WTC11 (cell line): ENCODE measurements around the gene ROR2. TPM values are rescaled to one million over a fixed set of nuclear protein-coding genes. Genes with fewer than 3 reads are reported as not detected.

Experiments
- ATAC-seq: fragments of 200-7000 bp; cut with Tn5 transposase; 2 replicates; pipeline ENCODE4 v1.10.0; 2021; ENCODE audit warnings: mild to moderate bottlenecking, moderate library complexity
- CTCF ChIA-PET: fragments of 300-600 bp; sonication (Branson Sonifier 250); formaldehyde crosslinking; loops from one replicate; lab custom pipeline; 2021; ENCODE audit warnings: antibody characterized with exemption; lab: Charles Lee
- POLR2A ChIA-PET: fragments of 350-600 bp; sonication (Branson Sonifier 250); formaldehyde crosslinking; loops from one replicate; lab custom pipeline; 2021; ENCODE audit warnings: antibody characterized with exemption; lab: Charles Lee
- DNase-seq: peaks from one replicate; pipeline ENCODE4 v3.0.0; 2021; ENCODE audit warnings: low spot score
- H3K27ac Mint-ChIP-seq: 2 replicates; pipeline ENCODE4 v1.8.0; 2021; ENCODE audit warnings: mixed read lengths
- H3K27me3 Mint-ChIP-seq: 2 replicates; pipeline ENCODE4 v1.8.0; 2021; ENCODE audit warnings: low read depth, mild to moderate bottlenecking, moderate library complexity, mixed read lengths
- H3K36me3 Mint-ChIP-seq: 2 replicates; pipeline ENCODE4 v1.8.0; 2021; ENCODE audit warnings: mixed read lengths
- H3K4me1 Mint-ChIP-seq: 2 replicates; pipeline ENCODE4 v1.8.0; 2022; ENCODE audit warnings: mixed read lengths
- H3K4me3 Mint-ChIP-seq: 2 replicates; pipeline ENCODE4 v1.8.0; 2021; ENCODE audit warnings: mild to moderate bottlenecking, moderate library complexity, mixed read lengths
- H3K9me3 Mint-ChIP-seq: 2 replicates; pipeline ENCODE4 v1.8.0; 2021; ENCODE audit warnings: mixed read lengths
- ATF2 ChIP-seq: sonication (generic); formaldehyde crosslinking; IDR thresholded peaks from 2 replicates; pipeline ENCODE4 v1.8.1; 2022; ENCODE audit warnings: low read depth, missing genetic modification reagents, borderline replicate concordance
- CBFB ChIP-seq: sonication (generic); formaldehyde crosslinking; IDR thresholded peaks from 2 replicates; pipeline ENCODE4 v1.8.1; 2022; ENCODE audit warnings: mild to moderate bottlenecking, low read depth, missing genetic modification reagents
- E2F1 ChIP-seq: sonication (generic); formaldehyde crosslinking; IDR thresholded peaks from 2 replicates; pipeline ENCODE4 v1.8.0; 2022; ENCODE audit warnings: mild to moderate bottlenecking, missing genetic modification reagents
- ERG ChIP-seq: fragments of 250-450 bp; sonication (Bioruptor Pico); IDR thresholded peaks from 2 replicates; pipeline ENCODE4 v1.8.0; 2021; ENCODE audit warnings: mild to moderate bottlenecking
- HMGA2 ChIP-seq: fragments of 250-450 bp; sonication (Bioruptor Pico); IDR thresholded peaks from 2 replicates; pipeline ENCODE4 v1.4.0; 2021; ENCODE audit warnings: mild to moderate bottlenecking, moderate library complexity
- KAT7 ChIP-seq: sonication (generic); formaldehyde crosslinking; IDR thresholded peaks from 2 replicates; pipeline ENCODE4 v1.8.1; 2023; ENCODE audit warnings: missing genetic modification reagents, mild to moderate bottlenecking, borderline replicate concordance
- NR2C2 ChIP-seq: sonication (generic); formaldehyde crosslinking; IDR thresholded peaks from 2 replicates; pipeline ENCODE4 v1.8.0; 2022; ENCODE audit warnings: mild to moderate bottlenecking, missing genetic modification reagents
- OVOL2 ChIP-seq: fragments of 250-450 bp; sonication (Bioruptor Pico); IDR thresholded peaks from 2 replicates; pipeline ENCODE4 v1.9.0; 2021; ENCODE audit warnings: mild to moderate bottlenecking, borderline replicate concordance
- STAT6 ChIP-seq: sonication (generic); formaldehyde crosslinking; conservative IDR thresholded peaks from 2 replicates; pipeline ENCODE4 v1.8.1; 2023; ENCODE audit warnings: mild to moderate bottlenecking, low read depth, missing genetic modification reagents, moderate library complexity
- ZBTB43 ChIP-seq: sonication (generic); formaldehyde crosslinking; IDR thresholded peaks from 2 replicates; pipeline ENCODE4 v1.8.1; 2023; ENCODE audit warnings: mild to moderate bottlenecking, missing genetic modification reagents
- ZNF138 ChIP-seq: sonication (generic); formaldehyde crosslinking; conservative IDR thresholded peaks from 2 replicates; pipeline ENCODE4 v1.8.1; 2022; ENCODE audit warnings: mild to moderate bottlenecking, moderate library complexity, missing genetic modification reagents
- ZNF423 ChIP-seq: fragments of 250-450 bp; sonication (Bioruptor Pico); IDR thresholded peaks from 2 replicates; pipeline ENCODE4 v2.1.2; 2022; ENCODE audit warnings: mild to moderate bottlenecking, moderate library complexity
- ZNF512 ChIP-seq: sonication (generic); formaldehyde crosslinking; IDR thresholded peaks from 2 replicates; pipeline ENCODE4 v1.8.1; 2022; ENCODE audit warnings: missing genetic modification reagents, borderline replicate concordance
- total RNA-seq: library from RNA; stranded (reverse); gene quantifications from 3 replicates; pipeline ENCODE4 v1.2.3, GENCODE V29; 2021

Gene ROR2
- total RNA-seq, 1 experiment from 2014 or later, result 19.8 TPM

GRCh38 chr9:91558879-91559278 is 391.1 kb downstream of the ROR2 start:
- POLR2A ChIA-PET, result no interaction called here
- Mint-ChIP-seq H3K27me3 (peaks cover 3% of the 10 kb centered on the region; the same call in 1 of the 2 replicates), H3K4me1 (peaks cover 34% of the 10 kb centered on the region), H3K27ac (no peak overlapping the region)
- DNase-seq, result no peak
- TF ChIP-seq ZNF423 (CRISPR knock-in tag), result no peak
- TF ChIP-seq ZBTB43 (CRISPR knock-in tag), result no peak
- TF ChIP-seq, all 79 proteins: peak for 0
- Mint-ChIP-seq H3K9me3 (peaks cover 5% of the 10 kb centered on the region), H3K4me3 (no peak overlapping the region), H3K36me3 (no peaks in the 10 kb centered on the region)
- CTCF ChIA-PET, result no interaction called here
- no peak for ATAC-seq

GRCh38 chr9:91558395-91558794 is 391.6 kb downstream of the ROR2 start:
- DNase-seq (no peak), ATAC-seq (no peak)
- peaks cover 5% of the 10 kb centered on the region for H3K9me3 Mint-ChIP-seq
- no peaks in the 10 kb centered on the region for H3K27me3 Mint-ChIP-seq
- H3K4me1 Mint-ChIP-seq, result peaks cover 29% of the 10 kb centered on the region
- H3K36me3 Mint-ChIP-seq, result no peaks in the 10 kb centered on the region
- no peak overlapping the region for H3K4me3 Mint-ChIP-seq
- POLR2A ChIA-PET, result no interaction called here
- CTCF ChIA-PET, result no interaction called here
- TF ChIP-seq ZNF138 (CRISPR knock-in tag) (no peak), CBFB (CRISPR knock-in tag) (no peak), ERG (CRISPR knock-in tag) (no peak), ATF2 (CRISPR knock-in tag) (no peak), ZNF512 (CRISPR knock-in tag) (no peak), HMGA2 (CRISPR knock-in tag) (no peak), KAT7 (no peak), E2F1 (CRISPR knock-in tag) (no peak)
- no peak overlapping the region for H3K27ac Mint-ChIP-seq

- peaks cover 5% of the 10 kb centered on the region for H3K9me3 Mint-ChIP-seq
- TF ChIP-seq OVOL2 (CRISPR knock-in tag) (no peak), NR2C2 (no peak), STAT6 (CRISPR knock-in tag) (no peak)
- TF ChIP-seq, all 79 proteins: peak for 0
- no peaks in the 10 kb centered on the region for H3K27me3 Mint-ChIP-seq
- peaks cover 22% of the 10 kb centered on the region for H3K4me1 Mint-ChIP-seq
- H3K36me3 Mint-ChIP-seq, result no peaks in the 10 kb centered on the region
- H3K27ac Mint-ChIP-seq, result no peak overlapping the region
- no peak for DNase-seq
- CTCF ChIA-PET, result no interaction called here
- H3K4me3 Mint-ChIP-seq, result no peak overlapping the region
- POLR2A ChIA-PET, result no interaction called here
- no peak for ATAC-seq
Observed at GRCh38 chr9:91557327-91557726, 392.7 kb downstream of the ROR2 start.
